ENCODE data around the gene AHCYL2.

- TF ChIP-seq CTCF (IDR thresholded peaks at IDR 0.05; ENCODE audit: low read depth, low read length, poor library complexity, severe bottlenecking), result no peak
- no peak for TF ChIP-seq EZH2phosphoT487 (IDR thresholded peaks at IDR 0.05; ENCODE audit: borderline replicate concordance, low read length)
Measured at GRCh38 chr7:129176916-129177710, 47.7 kb upstream of the AHCYL2 start.
